ENCODE measurements around the gene EFNA2. TPM values are rescaled to one million over a fixed set of nuclear protein-coding genes. Genes with fewer than 3 reads are reported as not detected.
A peak's percentile ranks its signal among the peaks of the same experiment; 100 is the strongest.

EFNA2 gene
- total RNA-seq, 1 experiment from 2014 or later = 0.45 TPM

DNA sequence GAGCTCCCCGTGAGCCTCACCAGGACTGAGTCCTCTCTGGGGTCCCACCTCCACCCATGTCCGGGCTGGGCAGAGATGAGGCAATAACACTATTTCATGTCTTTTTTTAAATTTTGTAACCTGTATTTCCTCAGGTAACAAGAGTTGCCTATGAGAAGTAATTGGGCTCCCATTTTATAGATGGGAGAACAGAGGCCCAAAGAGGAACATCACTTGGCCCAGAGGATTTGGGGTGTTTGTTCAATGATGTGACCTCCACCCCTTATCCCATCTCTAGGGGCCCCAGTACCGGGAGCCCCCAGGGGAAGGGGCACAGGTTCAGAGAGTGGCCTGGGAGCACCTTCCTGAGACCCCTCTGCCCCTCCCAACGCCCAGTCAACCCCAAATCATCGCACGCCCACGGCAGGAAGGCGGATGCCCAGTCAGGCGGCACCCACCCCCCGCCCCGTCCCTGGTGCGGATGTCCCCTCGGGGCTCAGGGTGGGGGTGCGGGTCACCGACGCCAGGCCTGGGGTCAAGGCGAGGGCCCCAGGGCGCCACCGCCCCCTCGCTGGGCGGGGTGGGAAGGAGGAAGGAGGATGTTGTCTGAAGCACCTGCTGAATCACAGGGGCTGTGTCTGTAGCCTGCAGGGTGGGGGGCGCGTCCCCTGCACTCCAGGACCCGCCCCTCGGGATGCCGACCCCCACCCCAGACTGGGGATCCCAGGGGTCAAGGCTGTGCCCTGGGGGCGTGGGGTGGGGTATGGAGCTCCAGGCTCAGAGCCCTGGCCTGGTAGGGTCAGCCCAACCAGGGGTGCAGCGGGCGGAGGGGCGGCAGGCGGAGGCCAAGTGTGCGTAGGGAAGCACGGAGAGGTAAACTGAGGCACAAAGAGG lies 25.6 kb upstream of the EFNA2 start:
- DNase-seq (ENCODE audit: low read depth) = no peak

DNA sequence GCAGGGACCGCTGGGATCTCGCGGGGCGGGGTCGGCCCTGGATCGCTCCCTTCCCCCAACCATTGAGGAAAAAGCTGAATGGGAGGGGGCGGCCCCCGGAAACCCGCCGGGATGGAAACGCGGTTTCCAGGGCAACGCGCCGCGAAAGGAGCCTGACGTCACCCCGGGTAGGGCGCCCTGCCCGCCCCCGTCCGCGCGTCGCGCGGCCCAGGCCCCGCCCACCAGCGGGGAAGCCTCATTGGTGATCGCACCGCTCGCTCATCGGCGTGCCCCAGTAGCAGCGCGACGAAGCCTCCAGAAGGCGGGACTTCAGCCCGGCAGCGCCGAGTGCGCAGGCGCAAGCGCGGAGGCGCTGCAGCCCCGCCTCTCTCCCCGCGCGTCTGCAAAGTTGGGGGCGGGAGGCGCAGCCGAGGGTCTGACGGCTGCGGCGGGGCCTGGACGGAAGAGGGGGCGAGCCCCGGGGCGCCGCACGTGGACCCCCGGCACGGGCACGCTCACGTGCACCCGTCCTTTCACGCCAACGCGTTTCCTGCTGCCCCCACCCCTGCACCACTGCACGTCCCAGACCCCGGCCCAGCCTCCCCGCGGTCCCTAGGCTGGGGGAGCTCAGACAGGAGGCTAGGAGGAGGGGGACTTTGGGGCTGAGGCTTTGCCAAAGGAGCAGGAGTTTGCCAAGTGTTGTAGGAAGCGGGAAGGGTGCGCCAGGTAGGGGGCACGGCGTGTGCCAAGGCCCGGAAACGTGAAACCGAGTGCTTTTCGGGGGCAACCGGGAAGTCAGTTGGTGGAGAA lies 24.7 kb upstream of the EFNA2 start:
- DNase-seq (ENCODE audit: low read depth) = peak; percentile 94

DNA sequence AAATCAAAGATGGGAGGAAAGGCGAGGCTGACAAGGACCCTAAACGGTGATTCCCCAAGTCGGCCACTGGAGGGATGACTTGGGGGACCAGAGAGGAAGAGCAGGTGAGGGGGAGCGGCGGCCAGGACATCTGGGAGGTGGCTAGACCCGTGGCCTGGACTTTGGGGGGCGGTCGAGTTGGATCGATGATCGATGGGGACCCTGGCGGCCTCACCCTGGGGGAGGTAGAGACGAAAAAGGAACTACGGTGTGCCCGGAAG lies 24.2 kb upstream of the EFNA2 start:
- peak; percentile 38 for DNase-seq (ENCODE audit: low read depth)

DNA sequence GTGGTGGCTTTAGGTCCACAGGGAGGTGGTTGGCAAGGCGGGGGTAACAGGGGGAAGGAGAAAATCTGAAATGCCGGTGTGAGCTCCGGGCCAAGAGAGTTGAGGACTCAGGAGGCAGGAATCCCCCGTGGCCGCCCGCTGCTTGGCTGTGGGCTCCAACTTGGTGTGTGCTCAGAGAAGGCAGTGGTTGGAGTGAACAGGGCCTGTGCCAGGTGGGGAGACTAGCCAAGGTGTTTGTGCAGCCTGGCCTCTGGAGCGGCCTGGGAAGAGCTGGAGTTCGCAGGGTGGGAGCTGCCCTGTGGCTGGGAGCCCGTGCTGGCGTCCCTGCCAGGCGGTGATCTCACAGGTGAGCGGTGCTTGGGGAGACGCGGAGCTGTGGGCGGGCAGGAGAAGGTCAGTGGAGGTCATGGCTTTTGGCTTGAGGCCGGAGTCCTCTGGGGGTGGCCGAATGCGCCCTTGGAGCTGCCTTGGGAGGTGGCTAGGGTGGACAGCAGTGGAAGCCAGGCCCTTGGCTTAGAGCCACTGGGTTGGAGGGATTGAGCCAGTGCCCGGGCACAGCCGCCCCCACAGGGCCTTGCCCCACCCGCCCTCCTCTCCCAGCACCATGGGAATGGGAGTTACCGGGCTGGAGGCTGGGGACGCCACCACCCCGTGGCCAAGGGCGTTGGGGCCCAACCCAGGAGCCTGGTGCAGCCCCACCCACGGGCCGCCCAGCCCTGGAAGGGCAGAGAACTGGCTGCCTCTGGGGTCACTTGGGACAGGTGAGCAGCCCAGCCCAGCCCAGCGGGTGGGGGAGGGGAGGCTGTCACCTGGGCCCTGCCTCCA lies 23.7 kb upstream of the EFNA2 start:
- no peak for DNase-seq (ENCODE audit: low read depth)

GRCh38 chr19:1262623-1263123 lies 23.0 kb upstream of the EFNA2 start:
- no peak for DNase-seq (ENCODE audit: low read depth)

GRCh38 chr19:1263188-1263587 lies 22.5 kb upstream of the EFNA2 start:
- no peak for DNase-seq (ENCODE audit: low read depth)

DNA sequence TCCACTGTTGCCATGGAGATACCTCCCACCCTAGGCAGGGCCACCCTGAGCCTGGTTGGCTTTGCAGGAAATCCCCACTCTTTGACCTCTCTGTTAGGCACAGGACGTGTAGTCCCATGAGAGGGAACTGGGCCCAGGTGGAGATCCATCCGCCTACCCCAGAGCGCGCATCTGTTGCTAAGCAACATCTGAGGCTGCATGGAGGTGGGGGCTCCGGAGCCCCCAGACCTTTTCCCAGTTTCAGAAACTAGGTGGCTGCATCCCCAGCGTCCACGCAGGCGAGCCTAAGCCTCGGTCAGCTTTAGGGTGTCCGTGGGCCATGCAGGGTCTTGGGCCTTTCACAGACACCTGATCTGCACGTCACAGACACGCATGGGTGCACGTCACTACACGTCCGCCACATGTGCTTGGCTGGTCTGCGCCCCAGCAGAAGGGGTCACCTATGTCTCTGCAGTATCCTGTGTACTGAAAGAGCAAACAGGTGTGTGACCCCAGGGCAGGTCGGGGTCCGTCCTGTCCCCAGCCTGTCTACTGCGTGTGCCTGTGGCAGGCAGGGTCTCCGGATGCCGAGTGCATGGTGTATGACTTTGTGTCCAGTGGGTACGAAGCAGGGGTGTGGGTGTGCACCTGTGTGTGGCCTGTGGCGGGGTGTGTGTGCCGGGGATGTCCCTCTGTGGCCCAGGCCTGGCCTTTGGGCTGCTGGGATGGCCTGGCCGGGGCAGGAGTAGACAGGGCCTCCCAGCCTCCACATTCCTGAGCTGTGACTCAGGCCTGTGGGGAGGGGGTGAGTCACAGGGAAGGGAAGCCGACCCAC lies 20.7 kb upstream of the EFNA2 start:
- peak; percentile 92 for DNase-seq (ENCODE audit: low read depth)

DNA sequence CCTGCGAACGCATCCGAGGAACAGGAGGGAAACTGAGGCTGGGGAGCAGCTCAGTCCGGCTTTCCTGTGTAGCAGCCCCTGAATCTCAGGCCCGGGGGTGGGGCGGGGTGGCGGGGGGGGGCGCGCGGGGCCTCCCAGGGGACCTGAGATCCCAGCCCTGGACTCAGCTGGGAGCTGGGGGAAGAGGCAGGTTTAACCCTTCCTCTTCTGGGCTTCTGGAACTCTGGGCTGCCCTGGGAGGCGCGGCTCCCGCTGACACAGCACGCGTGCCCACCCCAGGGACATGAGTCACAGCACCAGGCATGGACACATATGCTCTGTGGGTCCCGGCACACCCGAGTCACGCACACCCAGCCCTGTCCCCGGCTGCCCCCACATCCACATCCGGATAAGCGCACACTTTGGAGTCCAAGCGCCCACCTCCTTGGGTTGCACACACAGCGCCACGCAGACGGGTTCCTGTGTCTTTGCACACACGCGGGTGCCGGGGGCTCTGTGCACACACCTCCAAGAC lies 20.0 kb upstream of the EFNA2 start:
- DNase-seq (ENCODE audit: low read depth) = peak; percentile 81

GRCh38 chr19:1266129-1266915 lies 19.4 kb upstream of the EFNA2 start:
- DNase-seq (ENCODE audit: low read depth) = peak; percentile 85

DNA sequence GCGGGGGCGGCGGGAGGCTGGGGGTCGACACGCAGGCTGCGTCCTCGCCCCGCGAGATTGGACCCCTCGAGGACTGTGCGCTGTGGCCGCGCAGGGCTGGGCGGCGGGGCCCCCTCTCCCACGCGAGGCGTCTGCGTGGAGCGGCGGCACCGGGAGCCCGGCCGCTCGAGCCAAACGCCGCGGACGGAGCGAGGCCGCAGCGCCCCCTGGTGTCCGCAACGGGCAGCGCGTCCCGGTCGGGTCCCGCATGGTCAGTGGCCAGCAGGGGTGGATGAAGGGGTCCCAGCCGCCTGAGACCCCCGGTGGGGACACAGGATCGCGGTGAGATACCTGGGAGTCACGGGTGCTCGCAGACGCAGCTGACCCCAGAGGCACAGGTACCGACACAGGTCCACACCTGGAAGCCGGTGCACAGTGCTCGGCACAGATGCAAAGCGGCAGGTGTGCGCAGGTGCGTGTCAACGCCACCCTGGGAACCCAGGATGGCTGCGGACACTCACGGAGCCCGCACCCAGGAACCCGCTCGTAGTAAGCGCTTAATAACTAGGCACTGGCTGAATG lies 18.7 kb upstream of the EFNA2 start:
- peak; percentile 48 for DNase-seq (ENCODE audit: low read depth)

GRCh38 chr19:1267477-1268225 lies 18.0 kb upstream of the EFNA2 start:
- no peak for DNase-seq (ENCODE audit: low read depth)

DNA sequence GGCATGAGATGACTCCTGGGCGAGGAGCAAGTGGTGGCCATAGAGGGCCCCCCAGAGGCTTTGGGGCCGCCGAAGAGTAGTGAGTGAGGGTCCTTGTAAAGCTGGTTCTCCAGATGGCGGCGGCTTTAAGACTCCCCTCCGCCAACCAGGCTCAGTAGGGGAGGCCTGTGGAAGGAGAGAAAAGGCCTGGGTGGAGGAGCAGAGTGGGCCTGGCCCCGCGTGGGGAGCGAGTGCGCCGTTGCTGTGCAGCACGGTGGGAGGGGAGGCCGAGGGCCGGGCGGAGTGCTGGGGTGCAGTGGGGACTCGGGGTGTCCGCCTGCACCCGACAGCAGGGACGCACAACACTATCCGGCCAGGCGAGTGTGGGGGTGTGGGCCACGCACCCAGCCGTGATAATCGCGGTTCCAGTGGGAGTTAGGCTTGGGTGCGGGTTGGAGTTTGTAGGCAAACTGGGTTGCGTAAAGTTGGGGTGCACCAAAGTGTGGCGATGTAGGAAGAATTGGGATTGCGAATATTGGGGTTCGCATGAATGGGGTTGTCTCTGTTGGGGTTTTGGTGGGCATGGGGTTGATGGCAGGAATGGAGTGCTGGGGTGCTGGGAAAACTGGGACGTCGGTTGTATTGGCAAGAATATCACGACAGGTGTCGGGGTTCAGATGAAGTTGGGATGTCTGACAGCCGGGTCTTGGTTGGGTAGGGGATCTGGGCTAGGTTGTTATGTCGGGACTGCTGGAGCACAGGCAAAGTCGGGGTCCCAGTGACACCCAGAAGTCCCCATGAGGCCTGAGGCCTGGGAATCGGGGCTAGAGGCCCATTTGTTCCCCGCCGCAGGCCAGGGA lies 17.2 kb upstream of the EFNA2 start:
- no peak for DNase-seq (ENCODE audit: low read depth)

DNA sequence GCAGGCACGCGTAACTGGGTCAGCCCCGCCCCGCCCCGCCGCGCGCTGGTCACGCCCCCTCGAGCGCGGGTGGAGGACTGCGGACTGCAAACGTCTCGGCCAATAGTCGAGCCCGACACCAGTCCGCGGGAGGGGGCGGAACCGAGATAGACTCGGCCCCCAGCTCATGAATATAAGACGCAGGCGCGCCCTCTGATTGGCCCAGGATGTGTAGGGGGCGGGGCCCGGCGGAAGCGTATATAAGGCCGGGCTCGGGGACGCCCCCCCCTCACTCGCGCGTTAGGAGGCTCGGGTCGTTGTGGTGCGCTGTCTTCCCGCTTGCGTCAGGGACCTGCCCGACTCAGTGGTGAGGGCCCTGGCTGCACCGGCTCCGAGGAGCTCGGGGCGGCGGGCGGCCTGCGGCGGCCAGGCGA lies 16.6 kb upstream of the EFNA2 start, which contains the start of gene CIRBP:
Gene CIRBP (plus strand): TSS at position 268 of the 413 bp plus-strand sequence. CDS start 1,602 bp downstream, outside the sequence.
- peak; percentile 98 for DNase-seq (ENCODE audit: low read depth)

DNA sequence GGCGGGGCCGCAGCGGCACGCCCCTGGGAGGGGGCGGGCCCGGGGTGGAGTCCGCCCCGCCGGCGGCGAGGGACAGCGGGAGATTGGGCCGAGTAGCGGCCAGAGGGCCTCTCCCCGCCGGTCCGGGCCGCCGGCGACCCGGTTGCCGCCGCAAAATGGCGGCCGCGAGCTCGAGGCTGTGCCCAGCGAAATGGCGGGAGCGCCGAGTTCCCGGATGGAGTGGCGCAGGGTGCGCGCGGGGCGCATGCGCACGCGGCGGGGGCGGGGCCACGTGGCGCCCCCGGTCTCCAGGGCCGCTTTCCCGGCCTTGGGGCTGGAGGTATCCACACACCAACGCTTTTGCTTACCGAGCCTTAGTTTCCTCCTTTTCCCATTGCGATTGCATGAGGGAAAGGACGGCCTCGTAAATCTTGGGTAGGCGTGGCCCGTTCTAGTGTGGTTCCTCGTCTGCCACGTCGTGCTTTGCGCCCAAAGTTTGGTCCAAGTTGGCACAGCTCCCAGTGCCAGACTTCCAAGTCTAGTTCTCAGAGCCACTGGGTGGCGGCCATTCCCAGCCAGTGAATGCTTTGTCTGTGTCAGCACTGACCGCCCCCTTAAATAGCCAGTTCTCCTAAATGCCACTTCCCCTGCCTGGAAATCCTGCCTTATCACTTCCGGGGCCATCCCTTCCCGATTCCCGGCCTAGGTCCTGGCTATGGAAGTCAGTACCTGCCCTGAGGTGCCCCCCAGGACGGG lies 16.0 kb upstream of the EFNA2 start:
- DNase-seq (ENCODE audit: low read depth) = peak; percentile 83

DNA sequence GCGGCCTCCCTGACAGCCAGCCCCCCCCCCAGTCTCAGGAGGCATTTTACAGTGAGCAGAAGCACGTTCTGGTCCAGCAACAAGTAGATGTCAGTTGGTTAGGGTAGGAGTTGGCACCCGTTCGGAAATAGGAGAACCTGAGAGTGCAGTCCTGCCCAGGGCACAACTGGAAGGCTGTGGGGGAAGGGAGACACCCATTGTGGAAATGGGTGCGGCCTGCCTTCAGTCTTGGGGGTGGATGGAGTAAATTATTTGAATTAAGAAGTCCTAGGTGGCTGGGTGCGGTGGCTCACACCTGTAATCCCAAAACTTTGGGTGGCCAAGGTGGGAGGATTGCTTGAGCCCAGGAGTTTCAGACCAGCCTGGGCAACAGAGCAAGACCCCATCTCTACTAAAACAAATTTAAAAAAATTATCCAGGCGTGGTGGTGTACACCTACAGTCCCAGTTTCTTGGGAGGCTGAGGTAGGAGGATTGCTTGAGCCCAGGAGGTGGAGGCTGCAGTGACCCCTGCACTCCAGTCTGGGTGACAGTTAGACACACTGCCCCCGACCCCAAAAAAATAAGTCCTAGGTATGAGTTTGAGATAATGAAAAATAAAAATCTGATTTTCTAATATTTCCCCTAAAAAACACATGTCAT lies 15.3 kb upstream of the EFNA2 start:
- no peak for DNase-seq (ENCODE audit: low read depth)

DNA sequence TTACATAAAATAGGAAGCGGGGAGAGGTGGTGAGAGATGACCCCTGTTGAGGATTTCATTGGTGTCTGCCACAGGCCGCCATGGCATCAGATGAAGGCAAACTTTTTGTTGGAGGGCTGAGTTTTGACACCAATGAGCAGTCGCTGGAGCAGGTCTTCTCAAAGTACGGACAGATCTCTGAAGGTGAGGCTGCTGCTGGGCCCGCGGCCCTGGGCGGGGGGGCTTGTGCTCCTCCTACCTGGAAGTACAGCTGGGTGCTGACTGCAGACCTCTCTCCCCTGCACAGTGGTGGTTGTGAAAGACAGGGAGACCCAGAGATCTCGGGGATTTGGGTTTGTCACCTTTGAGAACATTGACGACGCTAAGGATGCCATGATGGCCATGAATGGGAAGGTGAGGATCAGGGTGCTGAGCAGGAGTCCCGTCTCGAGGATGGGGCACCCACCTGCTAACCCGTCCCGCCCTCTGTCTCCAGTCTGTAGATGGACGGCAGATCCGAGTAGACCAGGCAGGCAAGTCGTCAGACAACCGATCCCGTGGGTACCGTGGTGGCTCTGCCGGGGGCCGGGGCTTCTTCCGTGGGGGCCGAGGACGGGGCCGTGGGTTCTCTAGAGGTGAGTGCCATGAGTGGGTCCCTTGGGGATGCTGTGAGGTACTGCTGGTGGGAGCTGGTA lies 14.7 kb upstream of the EFNA2 start:
- DNase-seq (ENCODE audit: low read depth) = no peak

All from HT1080 (cell line).